ENCODE data around the gene PRX. TPM values are rescaled to one million over a fixed set of nuclear protein-coding genes. Genes with fewer than 3 reads are reported as not detected.
"Not testable (repeated sequence)": the region's sequence is repeated elsewhere in the genome, so short reads cannot be mapped to it uniquely, and the experiment has no call there.

Gene PRX
- total and polyA plus RNA-seq, 4 donors = 0.03 to 1.0 (median 0.52) TPM

DNA sequence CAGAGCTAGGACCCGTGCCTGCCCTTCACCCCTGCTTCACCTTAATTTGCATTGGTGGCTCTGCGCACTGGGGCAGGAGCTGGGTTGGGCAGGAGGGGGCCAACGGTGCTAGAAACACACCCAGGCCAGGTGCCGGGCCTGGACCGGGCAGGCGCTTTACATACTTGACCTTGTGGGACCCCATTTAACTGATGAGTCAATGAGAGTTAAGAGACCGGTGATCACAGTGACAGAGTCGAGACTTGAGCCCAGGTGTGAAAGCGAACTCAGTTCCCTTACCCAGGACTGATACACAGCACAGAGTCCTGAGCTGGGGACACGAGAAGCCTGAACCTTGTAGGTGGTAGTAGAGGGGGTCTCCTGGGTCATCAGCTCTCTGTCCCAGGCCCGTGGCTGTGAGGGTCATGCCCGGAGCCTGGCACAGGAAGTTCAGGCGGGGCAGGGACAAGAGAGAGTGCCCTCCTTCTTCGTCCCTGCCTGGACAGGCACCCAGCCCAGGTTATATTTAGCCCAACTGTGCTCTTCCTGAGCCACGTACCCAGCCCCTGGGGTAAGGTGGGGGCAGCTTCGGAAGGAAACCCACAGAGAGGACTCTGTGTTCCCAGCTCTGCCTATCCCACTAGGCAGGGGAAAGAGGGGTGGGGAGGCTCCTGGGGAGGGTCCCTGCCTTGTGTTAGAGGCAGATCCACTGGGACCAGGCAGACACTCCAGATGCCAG is 1.9 kb downstream of the PRX start:
- Histone ChIP-seq H3K36me3 (ENCODE audit: control insufficient read depth in 4 of 4, insufficient read depth in 3 of 4, low read depth in 1 of 4, low read length in 3 of 4) (no peaks in the 10 kb centered on the region), H3K27ac (ENCODE audit: low read depth in 1 of 2, low read length in 2 of 2) (no peak overlapping the region), H3K27me3 (ENCODE audit: control insufficient read depth in 4 of 4, insufficient read depth in 4 of 4, low read length in 3 of 4) (no peaks in the 10 kb centered on the region), H3K9ac (ENCODE audit: low read depth in 1 of 2, low read length in 2 of 2) (no peak overlapping the region), H3K4me3 (ENCODE audit: low read depth in 1 of 3, low read length in 3 of 3) (no peak overlapping the region), H3K4me1 (ENCODE audit: control insufficient read depth in 4 of 4, insufficient read depth in 4 of 4, low read length in 3 of 4) (peaks cover 0 to 6% (median 0%) of the 10 kb centered on the region in 4 donors), H3K9me3 (ENCODE audit: control insufficient read depth in 4 of 4, low read length in 3 of 4) (no peaks in the 10 kb centered on the region)
- 68% methylated on average over 16 of the region's 16 CpGs for WGBS
- DNase-seq (ENCODE audit: low spot score) = no peak
- no peak for TF ChIP-seq HNF4G (IDR thresholded peaks at IDR 0.05)
- TF ChIP-seq SP1 (IDR thresholded peaks at IDR 0.05) = no peak
- TF ChIP-seq FOXA1 (IDR thresholded peaks at IDR 0.05) = no peak
- TF ChIP-seq EGR1 (IDR thresholded peaks at IDR 0.05; ENCODE audit: low read depth in 2 of 2) = no peak
- TF ChIP-seq FOXA2 (IDR thresholded peaks at IDR 0.05) = no peak
- no peak for TF ChIP-seq TAF1 (conservative IDR thresholded peaks at IDR 0.05)
- TF ChIP-seq RXRA (IDR thresholded peaks at IDR 0.05) = no peak
- TF ChIP-seq GABPA (IDR thresholded peaks at IDR 0.05 in 1 of 2, conservative IDR thresholded peaks at IDR 0.05 in 1 of 2) = no peak

DNA sequence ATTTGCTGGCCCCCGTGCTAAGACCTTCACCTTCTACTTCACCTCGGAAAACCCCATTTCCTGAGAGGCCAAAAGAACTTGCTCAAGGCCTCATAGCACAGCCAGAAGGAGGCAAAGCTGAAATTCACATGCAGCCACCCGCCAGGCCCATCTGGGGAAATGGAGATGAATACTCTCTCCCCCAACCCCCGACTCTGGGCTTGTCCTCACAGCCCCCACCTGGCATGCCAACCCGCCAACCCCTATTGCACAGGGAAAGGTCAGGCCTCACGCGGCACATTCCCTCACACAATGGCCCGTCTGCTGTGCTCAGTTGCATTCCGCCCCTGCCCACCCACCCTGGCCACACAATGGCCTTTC is 3.2 kb downstream of the PRX start:
- Histone ChIP-seq H3K36me3 (ENCODE audit: control insufficient read depth in 4 of 4, insufficient read depth in 3 of 4, low read depth in 1 of 4, low read length in 3 of 4) (no peaks in the 10 kb centered on the region), H3K27ac (ENCODE audit: low read depth in 1 of 2, low read length in 2 of 2) (no peak overlapping the region), H3K9ac (ENCODE audit: low read depth in 1 of 2, low read length in 2 of 2) (no peak overlapping the region), H3K27me3 (ENCODE audit: control insufficient read depth in 4 of 4, insufficient read depth in 4 of 4, low read length in 3 of 4) (no peaks in the 10 kb centered on the region), H3K4me1 (ENCODE audit: control insufficient read depth in 4 of 4, insufficient read depth in 4 of 4, low read length in 3 of 4) (peaks cover 0 to 6% (median 0%) of the 10 kb centered on the region in 4 donors), H3K4me3 (ENCODE audit: low read depth in 1 of 3, low read length in 3 of 3) (no peak overlapping the region), H3K9me3 (ENCODE audit: control insufficient read depth in 4 of 4, low read length in 3 of 4) (no peaks in the 10 kb centered on the region)
- DNase-seq (ENCODE audit: low spot score) = no peak
- 83% methylated on average over 9 of the region's 9 CpGs for WGBS
- TF ChIP-seq HNF4A (conservative IDR thresholded peaks at IDR 0.05) (no peak), YY1 (IDR thresholded peaks at IDR 0.05) (no peak), GABPA (IDR thresholded peaks at IDR 0.05 in 1 of 2, conservative IDR thresholded peaks at IDR 0.05 in 1 of 2) (no peak), RAD21 (IDR thresholded peaks at IDR 0.05) (no peak), RXRA (IDR thresholded peaks at IDR 0.05) (no peak), SP1 (IDR thresholded peaks at IDR 0.05) (no peak), TAF1 (conservative IDR thresholded peaks at IDR 0.05) (no peak), FOXA1 (IDR thresholded peaks at IDR 0.05) (no peak)
- TF ChIP-seq, protein P1, sequence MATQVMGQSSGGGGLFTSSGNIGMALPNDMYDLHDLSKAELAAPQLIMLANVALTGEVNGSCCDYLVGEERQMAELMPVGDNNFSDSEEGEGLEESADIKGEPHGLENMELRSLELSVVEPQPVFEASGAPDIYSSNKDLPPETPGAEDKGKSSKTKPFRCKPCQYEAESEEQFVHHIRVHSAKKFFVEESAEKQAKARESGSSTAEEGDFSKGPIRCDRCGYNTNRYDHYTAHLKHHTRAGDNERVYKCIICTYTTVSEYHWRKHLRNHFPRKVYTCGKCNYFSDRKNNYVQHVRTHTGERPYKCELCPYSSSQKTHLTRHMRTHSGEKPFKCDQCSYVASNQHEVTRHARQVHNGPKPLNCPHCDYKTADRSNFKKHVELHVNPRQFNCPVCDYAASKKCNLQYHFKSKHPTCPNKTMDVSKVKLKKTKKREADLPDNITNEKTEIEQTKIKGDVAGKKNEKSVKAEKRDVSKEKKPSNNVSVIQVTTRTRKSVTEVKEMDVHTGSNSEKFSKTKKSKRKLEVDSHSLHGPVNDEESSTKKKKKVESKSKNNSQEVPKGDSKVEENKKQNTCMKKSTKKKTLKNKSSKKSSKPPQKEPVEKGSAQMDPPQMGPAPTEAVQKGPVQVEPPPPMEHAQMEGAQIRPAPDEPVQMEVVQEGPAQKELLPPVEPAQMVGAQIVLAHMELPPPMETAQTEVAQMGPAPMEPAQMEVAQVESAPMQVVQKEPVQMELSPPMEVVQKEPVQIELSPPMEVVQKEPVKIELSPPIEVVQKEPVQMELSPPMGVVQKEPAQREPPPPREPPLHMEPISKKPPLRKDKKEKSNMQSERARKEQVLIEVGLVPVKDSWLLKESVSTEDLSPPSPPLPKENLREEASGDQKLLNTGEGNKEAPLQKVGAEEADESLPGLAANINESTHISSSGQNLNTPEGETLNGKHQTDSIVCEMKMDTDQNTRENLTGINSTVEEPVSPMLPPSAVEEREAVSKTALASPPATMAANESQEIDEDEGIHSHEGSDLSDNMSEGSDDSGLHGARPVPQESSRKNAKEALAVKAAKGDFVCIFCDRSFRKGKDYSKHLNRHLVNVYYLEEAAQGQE (IDR thresholded peaks at IDR 0.05) = no peak
- TF ChIP-seq, protein P2, sequence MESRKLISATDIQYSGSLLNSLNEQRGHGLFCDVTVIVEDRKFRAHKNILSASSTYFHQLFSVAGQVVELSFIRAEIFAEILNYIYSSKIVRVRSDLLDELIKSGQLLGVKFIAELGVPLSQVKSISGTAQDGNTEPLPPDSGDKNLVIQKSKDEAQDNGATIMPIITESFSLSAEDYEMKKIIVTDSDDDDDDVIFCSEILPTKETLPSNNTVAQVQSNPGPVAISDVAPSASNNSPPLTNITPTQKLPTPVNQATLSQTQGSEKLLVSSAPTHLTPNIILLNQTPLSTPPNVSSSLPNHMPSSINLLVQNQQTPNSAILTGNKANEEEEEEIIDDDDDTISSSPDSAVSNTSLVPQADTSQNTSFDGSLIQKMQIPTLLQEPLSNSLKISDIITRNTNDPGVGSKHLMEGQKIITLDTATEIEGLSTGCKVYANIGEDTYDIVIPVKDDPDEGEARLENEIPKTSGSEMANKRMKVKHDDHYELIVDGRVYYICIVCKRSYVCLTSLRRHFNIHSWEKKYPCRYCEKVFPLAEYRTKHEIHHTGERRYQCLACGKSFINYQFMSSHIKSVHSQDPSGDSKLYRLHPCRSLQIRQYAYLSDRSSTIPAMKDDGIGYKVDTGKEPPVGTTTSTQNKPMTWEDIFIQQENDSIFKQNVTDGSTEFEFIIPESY (IDR thresholded peaks at IDR 0.05) = no peak

DNA sequence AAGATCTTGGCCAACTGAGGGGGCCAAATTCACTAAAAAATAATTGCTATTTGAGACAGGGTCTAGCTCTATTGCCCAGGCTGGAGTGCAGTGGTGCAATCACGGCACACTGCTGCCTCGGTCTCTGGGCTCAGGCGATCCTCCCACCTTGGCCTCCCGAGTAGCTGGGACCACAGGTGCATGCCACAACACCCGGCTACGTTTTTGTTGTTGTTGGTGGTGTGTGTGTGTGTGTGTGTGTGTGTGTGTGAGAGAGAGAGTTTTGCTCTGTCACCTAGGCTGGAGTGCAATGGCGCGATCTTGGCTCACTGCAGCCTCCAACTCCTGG is 4.6 kb downstream of the PRX start:
- H3K36me3 ChIP-seq (ENCODE audit: control insufficient read depth in 4 of 4, insufficient read depth in 3 of 4, low read depth in 1 of 4, low read length in 3 of 4); H3K27me3 ChIP-seq (ENCODE audit: control insufficient read depth in 4 of 4, insufficient read depth in 4 of 4, low read length in 3 of 4); H3K9me3 ChIP-seq (ENCODE audit: control insufficient read depth in 4 of 4, low read length in 3 of 4); DNase-seq (ENCODE audit: low spot score); H3K4me1 ChIP-seq (ENCODE audit: control insufficient read depth in 4 of 4, insufficient read depth in 4 of 4, low read length in 3 of 4); H3K4me3 ChIP-seq (ENCODE audit: low read depth in 1 of 3, low read length in 3 of 3); H3K9ac ChIP-seq (ENCODE audit: low read depth in 1 of 2, low read length in 2 of 2); H3K27ac ChIP-seq (ENCODE audit: low read depth in 1 of 2, low read length in 2 of 2): not testable (repeated sequence)
- 92% methylated on average over 8 of the region's 8 CpGs for WGBS
